Measurements from ENCODE around the gene PLXND1.

The PLXND1 gene

GRCh38 chr3:129606636-129607390 lies at the start of gene PLXND1:
Gene PLXND1 (minus strand): TSS chr3:129606676. CDS start chr3:129606639, 37 bp downstream.
- DNase-seq (ENCODE audit: low read depth): no peak
- TF ChIP-seq CTCF (IDR thresholded peaks at IDR 0.05; ENCODE audit: control insufficient read depth, insufficient read depth, low read depth, low read length, missing control alignments): no peak
- H3K4me3 ChIP-seq (ENCODE audit: control insufficient read depth, low read depth, low read length): peak within 1 kb of the TSS; percentile 68

GRCh38 chr3:129655291-129655700 lies 48.8 kb upstream of the PLXND1 start:
- no peak for TF ChIP-seq CTCF (IDR thresholded peaks at IDR 0.05; ENCODE audit: control insufficient read depth, insufficient read depth, low read depth, low read length, missing control alignments)
- DNase-seq (ENCODE audit: low read depth): no peak

GRCh38 chr3:129654131-129654530 lies 47.7 kb upstream of the PLXND1 start:
- DNase-seq (ENCODE audit: low read depth): peak; percentile 55
- no peak overlapping the region for H3K4me3 ChIP-seq (ENCODE audit: control insufficient read depth, low read depth, low read length)
- TF ChIP-seq CTCF (IDR thresholded peaks at IDR 0.05; ENCODE audit: control insufficient read depth, insufficient read depth, low read depth, low read length, missing control alignments): no peak

More at GRCh38 chr3:129655291-129655700, 48.8 kb upstream of the PLXND1 start:
- H3K4me3 ChIP-seq (ENCODE audit: control insufficient read depth, low read depth, low read length): no peak overlapping the region

- no peak for TF ChIP-seq CTCF (IDR thresholded peaks at IDR 0.05; ENCODE audit: control insufficient read depth, insufficient read depth, low read depth, low read length, missing control alignments)
- no peak overlapping the region for H3K4me3 ChIP-seq (ENCODE audit: control insufficient read depth, low read depth, low read length)
- DNase-seq (ENCODE audit: low read depth): no peak
Measured at GRCh38 chr3:129653019-129653418, 46.5 kb upstream of the PLXND1 start.

GRCh38 chr3:129651435-129652202 lies 45.1 kb upstream of the PLXND1 start:
- DNase-seq (ENCODE audit: low read depth): peak; percentile 92
- peak; percentile 1 for TF ChIP-seq CTCF (IDR thresholded peaks at IDR 0.05; ENCODE audit: control insufficient read depth, insufficient read depth, low read depth, low read length, missing control alignments)

GRCh38 chr3:129650256-129650872 lies 43.9 kb upstream of the PLXND1 start:
- peak; percentile 82 for DNase-seq (ENCODE audit: low read depth)
- peak; percentile 77 for TF ChIP-seq CTCF (IDR thresholded peaks at IDR 0.05; ENCODE audit: control insufficient read depth, insufficient read depth, low read depth, low read length, missing control alignments)
- no peak overlapping the region for H3K4me3 ChIP-seq (ENCODE audit: control insufficient read depth, low read depth, low read length)

More at GRCh38 chr3:129651435-129652202, 45.1 kb upstream of the PLXND1 start:
- no peak overlapping the region for H3K4me3 ChIP-seq (ENCODE audit: control insufficient read depth, low read depth, low read length)
